Measurements from ENCODE around the gene CCNJL.

The CCNJL gene

DNA sequence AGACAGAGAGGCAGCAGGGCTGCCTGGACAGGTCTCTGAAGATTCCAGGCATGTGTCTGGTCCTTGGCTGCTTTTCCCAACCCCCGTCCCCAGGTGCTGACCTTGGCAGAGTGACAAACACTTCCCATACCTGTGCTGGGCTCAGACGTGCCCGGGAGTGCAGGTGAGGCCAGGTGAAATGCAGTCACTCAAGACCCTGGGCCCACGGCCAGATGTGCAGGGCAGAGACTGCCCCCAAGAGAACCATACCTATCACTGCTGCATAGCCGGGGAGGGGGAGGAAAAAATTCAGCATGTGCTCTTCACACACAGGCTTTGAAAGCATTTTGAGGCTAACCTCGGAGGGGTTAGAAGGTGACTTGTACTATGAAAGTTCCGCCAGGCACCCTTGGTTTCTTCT, 22.6 kb downstream of the CCNJL start:
- DNase-seq (ENCODE audit: low read depth), result no peak

DNA sequence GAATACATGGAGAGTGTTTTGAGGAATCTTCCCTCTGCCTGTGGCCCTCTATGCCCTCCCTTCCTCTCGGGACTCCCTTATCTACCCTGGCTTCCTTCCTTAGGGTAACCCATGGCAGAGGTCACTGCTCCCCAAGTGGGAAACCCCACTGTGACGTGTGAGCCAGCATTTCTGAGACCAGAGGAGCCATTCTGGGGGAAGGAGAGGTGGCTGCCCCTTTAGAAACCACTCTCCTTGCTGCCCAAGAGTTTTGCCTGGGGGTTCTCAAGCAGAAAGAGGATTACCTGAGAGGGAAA, 23.1 kb downstream of the CCNJL start:
- DNase-seq (ENCODE audit: low read depth), result no peak

DNA sequence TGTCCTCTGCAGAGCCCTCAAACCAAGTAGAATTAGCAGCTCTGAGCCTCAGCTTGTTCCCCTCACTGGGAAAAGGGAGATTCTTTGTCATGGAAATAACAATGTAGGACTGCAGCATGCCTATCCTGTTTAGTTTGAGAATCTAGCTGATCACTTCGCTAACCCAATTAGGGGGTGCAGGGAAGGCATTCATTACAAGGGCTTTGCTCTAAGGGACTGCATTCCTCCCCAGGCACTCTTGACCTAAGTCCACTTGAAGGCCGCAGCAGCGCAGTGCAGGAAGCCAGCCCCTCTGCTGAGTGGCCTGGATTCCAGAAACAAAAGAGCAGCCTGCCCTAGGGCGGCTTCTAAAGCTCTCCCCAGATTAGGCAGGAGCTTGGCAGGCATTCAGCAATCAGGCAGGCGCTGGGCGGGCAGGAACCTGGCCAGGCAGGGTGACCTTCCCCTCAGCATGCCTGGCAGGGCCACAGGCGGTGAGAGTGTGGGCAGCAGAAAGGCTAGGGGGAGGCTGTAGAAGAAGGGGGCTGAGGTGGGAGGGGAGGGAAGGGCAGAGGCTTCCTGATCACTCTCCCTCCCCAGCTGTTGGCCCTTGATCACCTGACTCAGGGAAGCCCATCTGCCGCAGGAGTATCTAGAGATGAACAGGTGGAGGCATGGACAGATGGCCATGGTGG, 24.8 kb downstream of the CCNJL start:
- no peak for DNase-seq (ENCODE audit: low read depth)

DNA sequence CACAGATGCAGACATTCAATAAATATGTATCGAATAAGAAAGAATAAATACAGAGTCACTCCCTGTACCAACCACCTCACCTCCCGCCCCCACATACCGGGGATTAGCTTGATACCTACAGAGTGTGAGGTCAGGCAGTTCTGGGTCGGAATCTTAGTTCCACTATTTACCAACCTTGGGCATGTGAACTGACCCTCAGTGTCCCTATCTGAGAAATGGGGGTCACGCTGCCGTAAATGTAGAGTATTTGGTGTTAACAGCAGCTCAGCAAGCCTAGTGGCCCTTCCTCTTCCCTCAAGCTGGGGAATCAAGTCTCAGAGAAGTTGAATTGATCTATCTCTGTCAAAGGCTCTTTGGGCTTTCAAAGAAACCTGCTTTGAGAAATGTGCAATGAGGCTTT, 25.4 kb downstream of the CCNJL start:
- no peak for DNase-seq (ENCODE audit: low read depth)

DNA sequence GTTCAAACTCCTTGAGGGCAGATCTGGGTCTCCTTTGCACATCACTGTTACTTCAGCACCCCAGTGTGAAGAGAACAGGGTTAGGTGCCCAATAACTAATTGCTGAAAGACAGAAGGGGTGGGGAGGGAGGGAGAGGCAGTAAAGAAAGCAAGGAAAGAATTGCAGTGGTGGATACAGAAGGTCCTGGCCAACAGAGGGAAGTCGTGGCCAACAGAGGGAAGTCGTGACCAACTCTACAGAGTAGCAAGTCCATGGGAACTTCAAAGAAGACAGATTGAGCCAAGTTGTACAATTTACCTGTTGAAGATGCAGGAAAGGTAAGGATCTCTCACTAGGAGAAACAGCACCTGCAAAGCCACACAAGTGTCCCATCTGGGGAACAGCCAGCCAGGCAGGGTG, 27.0 kb downstream of the CCNJL start:
- DNase-seq (ENCODE audit: low read depth), result no peak

DNA sequence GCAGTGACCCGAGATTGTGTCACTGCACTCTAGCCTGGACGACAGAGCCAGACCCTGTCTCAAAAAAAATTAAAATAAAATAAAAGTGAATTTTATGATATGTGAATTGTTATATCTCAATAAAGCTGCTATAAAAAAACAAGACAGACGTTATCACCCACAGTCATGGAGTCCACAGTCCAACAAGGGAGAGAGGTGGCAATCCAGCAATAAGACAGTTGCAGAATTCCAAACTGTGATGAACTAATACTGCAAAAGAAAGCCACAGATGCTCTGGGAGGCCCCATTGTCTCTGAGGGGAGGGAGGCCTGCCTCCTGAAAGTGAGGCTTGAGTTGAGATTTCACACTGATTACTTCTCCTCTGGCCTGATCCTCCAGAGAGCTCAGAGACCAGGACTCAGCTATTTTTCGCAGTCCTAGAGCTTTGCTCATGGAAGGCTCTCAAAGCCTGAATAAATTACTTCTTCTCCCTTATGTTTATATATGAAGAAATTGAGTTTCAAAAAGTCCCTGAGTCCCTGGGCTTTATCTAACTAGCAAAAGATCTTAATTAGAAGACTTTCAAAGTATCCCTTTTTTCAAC, 28.0 kb downstream of the CCNJL start:
- DNase-seq (ENCODE audit: low read depth), result no peak

DNA sequence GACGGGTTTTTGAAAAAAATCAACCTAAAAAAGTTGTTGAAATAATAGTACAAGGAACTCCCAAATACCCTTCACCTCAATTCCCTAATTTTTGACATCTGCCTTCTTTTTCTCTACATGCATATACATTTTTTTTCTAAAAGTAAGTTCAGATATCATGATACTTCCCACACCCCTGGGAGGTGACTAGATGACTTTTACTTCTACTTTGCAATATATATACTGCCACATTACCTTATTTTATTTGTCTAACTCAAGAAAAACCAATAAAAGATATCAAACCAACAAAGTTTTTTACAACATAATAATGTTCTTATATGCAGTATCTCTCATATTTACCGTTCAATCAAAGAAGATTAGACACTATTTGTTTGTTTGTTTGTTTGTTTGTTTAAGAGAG, 31.1 kb downstream of the CCNJL start:
- DNase-seq (ENCODE audit: low read depth), result no peak

DNA sequence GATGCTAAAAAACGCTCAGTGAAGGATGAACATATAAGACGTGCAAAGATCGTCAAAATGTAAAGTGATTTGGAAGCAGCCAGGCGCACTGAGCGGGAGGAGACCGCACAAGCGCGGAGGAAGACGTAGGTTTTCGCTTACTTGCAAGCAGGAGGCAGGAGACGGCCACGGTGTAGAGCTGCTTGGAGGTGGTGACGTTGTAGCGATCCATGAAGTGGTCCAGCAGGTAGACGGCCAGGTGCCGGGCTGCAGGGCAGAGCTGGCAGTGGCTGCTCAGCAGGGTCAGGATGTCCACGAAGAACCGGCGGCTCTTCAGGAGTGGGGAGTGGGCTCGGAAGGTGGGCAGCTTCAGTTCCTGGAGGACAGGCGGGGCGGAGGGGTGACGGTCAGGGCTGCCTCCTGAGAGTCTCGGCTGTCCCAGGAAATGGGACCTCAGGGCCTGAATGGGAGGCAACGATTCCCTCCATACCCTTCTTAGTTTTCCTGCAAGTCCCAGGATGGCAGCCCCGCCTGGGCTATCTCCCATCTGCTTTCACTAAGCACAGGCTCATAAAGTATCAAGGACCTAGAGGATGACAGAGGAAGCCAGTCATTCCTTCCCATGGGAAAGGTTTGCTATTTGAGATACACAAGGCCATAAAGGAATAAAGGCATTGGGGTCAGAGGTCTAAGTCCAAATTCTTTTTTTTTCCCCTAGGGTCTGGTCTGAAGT, 31.8 kb downstream of the CCNJL start:
- DNase-seq (ENCODE audit: low read depth), result no peak

DNA sequence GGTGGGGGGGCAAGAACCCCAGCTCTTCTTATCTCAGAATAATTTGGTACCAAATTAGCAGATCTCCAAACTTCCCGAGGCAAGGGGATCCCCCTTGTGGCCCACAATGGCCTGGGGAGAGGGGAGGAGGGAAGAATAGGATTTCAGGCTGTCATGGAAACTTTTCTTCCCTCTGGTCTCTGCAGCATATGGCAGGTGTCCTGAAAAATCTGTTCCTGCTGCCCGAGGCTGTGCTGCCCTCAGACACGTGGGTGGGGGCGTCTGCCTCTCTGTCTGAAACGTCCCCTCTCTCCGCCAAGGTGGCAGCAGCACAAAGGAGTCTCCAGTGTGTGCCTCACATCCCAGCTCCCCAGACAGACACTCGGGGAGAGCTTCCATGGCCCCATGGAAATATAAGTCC, 34.0 kb downstream of the CCNJL start:
- no peak for DNase-seq (ENCODE audit: low read depth)

DNA sequence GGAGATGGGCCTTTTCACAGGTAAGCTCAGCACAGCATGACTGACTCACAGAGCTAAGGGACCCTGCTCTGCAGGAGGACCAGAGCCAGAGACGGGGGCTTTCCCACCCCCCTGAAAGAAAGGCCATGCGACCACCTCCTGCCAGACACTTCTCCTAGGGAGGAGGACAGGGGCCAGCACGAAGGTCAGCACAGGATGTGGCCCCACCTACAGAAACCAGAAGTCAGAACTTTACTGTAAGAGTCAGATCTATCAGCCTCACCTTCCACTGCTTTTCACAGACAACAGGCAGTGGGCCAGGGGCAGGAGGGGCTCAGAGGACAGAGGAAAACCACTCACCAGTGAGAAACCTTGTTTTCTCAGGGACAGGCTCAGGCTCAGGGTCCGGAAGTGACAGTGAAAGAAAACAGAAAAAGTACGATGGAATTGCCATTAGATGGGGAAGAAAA, 37.9 kb downstream of the CCNJL start:
- no peak for DNase-seq (ENCODE audit: low read depth)

DNA sequence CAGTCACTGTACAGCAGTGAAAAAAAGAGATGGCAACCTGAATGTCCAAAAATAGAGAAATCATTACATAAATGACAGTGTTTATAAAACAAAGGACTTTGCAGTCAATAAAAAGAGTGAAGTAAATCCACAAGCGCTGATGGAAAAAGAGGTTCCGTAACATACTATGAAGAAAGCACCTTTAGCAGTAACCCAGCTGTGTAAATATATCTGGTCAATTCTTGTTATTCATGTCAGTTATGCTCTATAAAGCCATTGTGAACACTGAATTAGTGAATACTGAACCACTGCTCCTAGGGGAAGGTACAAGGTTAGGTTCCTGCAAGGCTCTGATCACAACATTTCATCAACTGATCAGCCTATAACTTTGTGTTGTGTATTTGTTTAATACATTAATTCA, 39.5 kb downstream of the CCNJL start:
- DNase-seq (ENCODE audit: low read depth), result no peak

DNA sequence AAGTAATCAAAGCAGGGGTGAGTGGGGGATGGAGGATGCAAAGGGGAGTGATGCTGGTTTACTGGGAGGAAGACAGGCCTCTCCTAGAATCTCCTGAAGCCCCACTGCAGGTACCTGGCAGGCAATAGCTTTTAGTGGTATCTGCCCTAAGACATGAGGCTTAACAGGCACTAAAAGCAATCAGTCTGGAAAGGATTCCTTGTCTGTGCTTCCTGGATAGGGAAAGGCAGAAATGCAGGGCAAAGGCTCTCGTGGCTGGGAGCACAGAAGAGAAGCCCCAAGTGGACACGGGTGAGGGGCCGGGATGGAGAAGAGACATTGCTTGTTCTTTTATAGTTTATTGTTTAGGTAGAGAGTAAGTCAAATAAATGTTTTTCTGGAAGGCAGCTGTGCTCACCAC, 40.1 kb downstream of the CCNJL start:
- no peak for DNase-seq (ENCODE audit: low read depth)

DNA sequence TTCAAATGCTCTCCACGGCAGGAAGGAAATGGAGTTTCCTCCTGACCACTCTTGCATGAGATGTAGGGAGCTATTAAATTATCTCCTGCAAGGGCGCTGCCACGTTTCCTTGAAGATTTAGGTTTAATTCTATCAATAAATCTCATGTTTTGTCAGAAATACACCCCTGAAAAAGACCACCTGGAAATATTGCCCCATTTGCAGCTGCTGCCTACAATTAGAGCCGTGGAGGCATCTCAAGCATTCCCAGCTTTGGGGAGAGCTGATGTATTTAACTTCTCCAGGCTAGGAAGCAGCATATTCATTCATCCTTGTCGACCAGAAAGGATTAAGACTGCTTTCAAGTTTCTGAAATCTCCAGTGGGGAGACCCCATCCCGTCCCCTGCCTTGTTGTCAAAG, 40.5 kb downstream of the CCNJL start:
- no peak for DNase-seq (ENCODE audit: low read depth)

DNA sequence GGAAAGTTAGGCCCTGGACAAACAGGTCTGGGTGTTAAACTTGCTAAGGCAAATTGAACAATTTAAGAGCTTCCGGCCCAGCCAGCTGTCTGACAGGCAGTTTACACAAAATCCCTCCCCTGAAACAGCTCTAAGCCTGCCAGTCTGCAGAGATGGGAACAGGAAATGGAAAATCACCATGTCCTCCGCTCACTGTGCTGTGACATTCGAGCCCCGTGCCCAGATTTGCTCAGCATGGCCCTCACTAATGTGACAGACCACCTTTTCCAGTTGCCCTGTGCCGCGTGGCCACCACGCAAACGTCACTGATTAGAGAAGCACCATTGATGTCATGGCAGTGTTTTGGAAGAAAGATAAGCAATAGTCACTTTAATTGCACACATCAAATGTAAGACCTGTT, 41.0 kb downstream of the CCNJL start:
- DNase-seq (ENCODE audit: low read depth), result no peak

DNA sequence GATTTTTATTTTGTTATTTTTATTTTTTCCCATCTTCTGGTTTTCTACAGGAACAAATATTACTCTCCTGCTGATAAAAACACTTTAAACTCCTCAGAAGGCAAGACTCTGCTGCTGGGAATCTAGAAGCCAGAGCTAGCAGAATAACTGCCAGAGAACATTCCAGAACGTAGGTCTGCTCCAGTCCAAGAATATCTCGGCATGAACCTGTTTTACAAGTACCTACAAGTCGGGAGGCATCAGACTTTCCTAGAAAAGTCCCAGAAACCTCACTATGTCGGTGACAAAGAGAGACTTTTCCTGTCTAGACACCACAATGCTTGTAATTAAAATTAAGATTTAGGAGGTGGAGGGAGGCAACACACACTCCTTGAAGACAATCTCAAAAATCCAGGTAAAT, 41.7 kb downstream of the CCNJL start:
- DNase-seq (ENCODE audit: low read depth), result no peak

DNA sequence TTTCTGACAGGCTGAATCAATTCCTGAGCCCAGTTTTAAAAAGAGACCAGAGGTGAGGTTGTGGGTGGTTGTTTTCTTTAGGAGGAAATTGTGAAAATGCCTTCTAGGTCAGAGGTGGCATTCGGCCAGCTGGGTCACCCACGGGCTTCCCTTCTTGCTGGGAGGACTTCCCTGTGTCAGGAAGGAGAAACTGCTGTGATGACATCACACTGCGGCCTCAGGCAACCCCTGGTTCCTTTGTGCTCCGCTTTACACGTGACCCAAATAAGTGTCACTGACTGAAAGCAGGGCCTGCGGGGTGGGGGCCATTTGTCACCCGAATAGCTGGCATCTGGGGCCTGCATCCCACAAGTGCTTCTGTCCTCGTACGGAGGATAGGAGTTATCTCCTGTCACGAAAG, 43.3 kb downstream of the CCNJL start:
- DNase-seq (ENCODE audit: low read depth), result no peak

DNA sequence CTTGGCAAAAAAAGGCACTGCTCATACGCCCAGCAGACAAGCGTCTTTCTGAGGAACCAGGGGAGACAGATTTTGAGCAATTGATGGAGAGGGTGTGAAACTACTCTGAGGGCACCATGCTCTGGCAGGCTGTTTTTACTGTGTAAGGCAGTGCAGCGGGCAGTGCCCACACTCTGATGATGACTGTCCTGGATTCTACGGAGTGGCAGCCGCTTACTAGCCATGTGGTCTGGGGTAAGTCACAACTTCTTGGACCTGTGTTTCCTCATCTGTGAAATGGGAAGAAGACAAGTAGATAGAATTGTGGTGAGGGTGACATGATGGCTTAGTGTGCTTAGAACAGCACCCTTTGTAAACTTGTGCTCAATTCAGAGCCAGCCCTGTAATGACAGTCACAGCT, 44.2 kb downstream of the CCNJL start:
- no peak for DNase-seq (ENCODE audit: low read depth)

DNA sequence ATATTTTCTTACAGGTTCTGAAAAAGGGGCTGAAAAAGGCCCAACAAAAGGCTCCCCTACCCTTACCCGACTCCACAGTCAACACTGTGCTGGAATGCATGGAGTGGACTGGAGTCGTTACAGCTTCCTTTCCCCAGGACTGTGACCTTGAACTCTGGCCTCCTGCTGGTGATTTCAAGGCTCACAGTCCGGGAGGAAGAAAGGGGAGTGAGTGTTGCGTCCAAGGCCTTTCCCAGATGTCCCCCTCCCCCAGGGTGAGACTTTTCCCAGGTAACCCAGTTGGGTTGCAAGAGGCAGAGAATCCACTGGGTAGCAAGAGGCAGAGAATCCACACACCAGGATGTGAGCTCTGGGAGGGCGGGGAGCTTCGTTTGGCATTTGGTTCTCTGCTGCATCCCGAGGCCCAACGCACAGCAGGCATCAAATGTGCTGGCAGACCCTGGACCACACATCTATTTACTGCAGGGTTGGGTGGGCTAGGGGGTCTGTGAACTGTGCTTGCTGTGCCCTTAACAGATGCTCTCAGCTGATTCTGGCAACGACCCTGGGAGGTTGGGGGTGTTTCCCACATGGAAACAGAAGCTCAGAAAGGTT, 45.5 kb downstream of the CCNJL start:
- DNase-seq (ENCODE audit: low read depth), result no peak

DNA sequence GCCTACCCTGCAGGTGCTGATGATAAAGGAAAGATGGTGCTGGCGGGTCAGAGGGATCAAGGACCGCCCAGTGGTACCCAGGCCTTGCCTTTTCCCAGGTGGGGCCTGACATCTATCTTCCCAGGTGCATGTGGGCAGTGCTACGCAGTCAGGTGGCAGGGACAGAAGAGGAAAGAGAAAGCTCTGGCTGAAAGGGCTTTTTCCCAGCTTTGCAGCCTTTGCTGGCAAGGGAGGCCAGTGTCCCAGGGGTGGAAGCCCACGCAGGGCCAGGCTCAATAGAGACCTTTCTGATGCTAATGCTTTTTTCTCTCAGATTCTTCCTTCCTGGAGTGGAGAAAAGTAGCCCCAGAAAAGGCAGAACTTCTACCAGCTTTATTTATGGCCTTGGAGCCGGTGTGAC, 46.3 kb downstream of the CCNJL start:
- DNase-seq (ENCODE audit: low read depth), result no peak

DNA sequence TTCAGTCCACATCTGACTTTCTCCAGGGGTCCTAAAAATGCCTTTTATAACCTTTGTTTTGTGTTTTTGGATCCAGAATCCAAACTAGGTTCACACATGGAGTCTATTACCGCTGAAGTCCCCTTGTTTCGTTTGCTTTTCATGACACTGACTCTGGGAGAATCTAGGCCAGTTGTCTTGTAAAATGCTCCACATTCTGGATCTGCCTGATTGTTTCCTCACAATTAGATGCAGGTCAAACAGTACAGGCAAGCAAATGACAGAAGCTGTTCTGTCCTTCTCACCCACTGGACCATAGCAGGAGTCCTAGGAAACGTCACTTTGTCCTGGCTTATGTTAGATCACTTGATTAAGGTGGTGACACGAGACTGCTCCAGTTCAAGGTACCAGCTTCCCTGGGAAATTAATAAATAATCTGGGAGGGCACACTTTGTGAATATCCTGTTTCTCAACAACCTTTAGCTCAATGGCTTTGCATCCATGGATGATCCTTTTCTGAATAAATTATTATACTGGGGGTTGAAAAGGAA, 49.0 kb downstream of the CCNJL start:
- DNase-seq (ENCODE audit: low read depth), result no peak

DNA sequence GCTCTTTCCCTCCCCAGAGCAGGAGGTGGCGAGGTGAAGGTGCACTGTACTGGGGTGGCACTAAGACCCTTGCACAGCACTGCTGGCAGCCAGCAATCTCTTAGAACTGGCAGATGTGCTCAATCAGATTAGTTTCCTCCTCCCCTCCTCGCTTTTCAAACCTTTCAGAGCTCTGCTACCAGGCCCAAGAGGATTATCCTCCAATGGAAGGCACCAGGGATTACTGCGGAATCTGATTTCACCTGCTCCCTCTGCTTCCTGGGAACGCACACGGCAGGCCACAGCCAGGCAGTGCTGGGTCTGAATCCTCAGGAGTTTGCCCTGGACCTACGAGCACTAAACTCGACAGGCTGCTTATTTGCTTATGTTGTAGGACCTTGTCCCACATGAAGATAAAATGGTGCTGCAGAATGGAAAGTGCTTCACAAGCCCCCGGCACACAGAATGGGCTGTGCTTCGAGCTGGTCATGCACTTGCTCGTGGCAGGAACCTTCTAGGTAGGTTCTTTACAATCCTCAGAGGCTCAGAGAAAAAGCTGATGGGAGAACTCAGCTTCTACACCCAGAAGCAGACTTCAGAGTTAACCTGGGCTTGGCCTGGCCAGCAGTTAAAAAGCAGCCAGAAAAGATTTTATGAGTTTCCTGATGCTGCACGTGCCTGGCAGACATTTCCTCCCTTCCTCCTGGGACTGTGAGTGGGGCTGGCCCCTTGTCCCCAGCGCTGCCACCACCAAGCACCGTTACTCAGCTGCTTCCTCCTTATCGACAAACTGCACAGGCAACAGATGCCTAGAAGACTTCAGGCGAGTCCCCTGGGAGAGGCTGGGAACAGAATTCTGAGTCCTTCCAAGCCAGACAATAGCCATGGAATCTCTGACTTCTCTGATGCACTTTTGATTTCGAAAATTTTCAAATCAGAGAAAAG, 50.0 kb downstream of the CCNJL start:
- DNase-seq (ENCODE audit: low read depth), result no peak

Measured in stimulated activated CD8-positive, alpha-beta memory T cell treated with anti-CD3 and anti-CD28 coated beads, Interleukin-15, amount 100 ng/mL, for 24 hours (primary cell).